PC-3 (cell line): Measurements from ENCODE around the gene KCNQ5. TPM values are rescaled to one million over a fixed set of nuclear protein-coding genes. Genes with fewer than 3 reads are reported as not detected.

ENCODE experiments used
- ATAC-seq: fragments of 200-7000 bp; cut with Tn5 transposase; 2 replicates; pipeline ENCODE4 v1.9.1; 2020; ENCODE audit warnings: mild to moderate bottlenecking, moderate library complexity
- BruUV-seq: library from RNA; stranded (reverse); fragments of 400-500 nt; replicated peaks from 2 replicates; lab custom pipeline; 2021; lab: Mats Ljungman, UMichigan
- CTCF ChIA-PET: fragments of 300-600 bp; sonication (Branson Sonifier 250); formaldehyde crosslinking; loops from one replicate; lab custom pipeline; 2022; ENCODE audit warnings: antibody characterized with exemption; lab: Charles Lee
- POLR2A ChIA-PET: fragments of 300-600 bp; sonication (Branson Sonifier 250); formaldehyde crosslinking; loops from one replicate; lab custom pipeline; 2022; ENCODE audit warnings: antibody characterized with exemption; ENCODE audit not compliant: unreplicated experiment; lab: Charles Lee
- DNase-seq: peaks from one replicate; pipeline ENCODE4 v3.0.0-alpha.2; 2015
- H2AFZ ChIP-seq: fragments of 300-600 bp; sonication (generic); 2 replicates; pipeline ENCODE4 v1.6.0; 2016; ENCODE audit warnings: antibody characterized with exemption, low read length
- H3F3A ChIP-seq: fragments of 300-600 bp; sonication (generic); one replicate; pipeline ENCODE4 v1.6.0; 2017; ENCODE audit warnings: antibody characterized with exemption, low read length, control low read depth, mild to moderate bottlenecking; ENCODE audit not compliant: unreplicated experiment
- H3K27ac ChIP-seq: fragments of 300-600 bp; sonication (generic); 2 replicates; pipeline ENCODE4 v1.5.1; 2016; ENCODE audit warnings: mild to moderate bottlenecking, low read length
- H3K27me3 ChIP-seq: fragments of 300-600 bp; sonication (generic); 2 replicates; pipeline ENCODE4 v1.6.1; 2016; ENCODE audit warnings: low read length, mixed read lengths
- H3K36me3 ChIP-seq: fragments of 300-600 bp; sonication (generic); 2 replicates; pipeline ENCODE4 v1.6.1; 2016; ENCODE audit warnings: low read depth, mixed run types, low read length, mixed read lengths
- H3K4me1 ChIP-seq: fragments of 300-600 bp; sonication (generic); 2 replicates; pipeline ENCODE4 v1.5.1; 2016; ENCODE audit warnings: low read length; ENCODE audit not compliant: insufficient read depth
- H3K4me2 ChIP-seq: fragments of 300-600 bp; sonication (generic); 2 replicates; pipeline ENCODE4 v1.6.0; 2016; ENCODE audit warnings: low read length
- H3K4me3 ChIP-seq: fragments of 300-600 bp; sonication (generic); 2 replicates; pipeline ENCODE4 v1.5.1; 2016; ENCODE audit warnings: mild to moderate bottlenecking, low read length, mixed read lengths
- H3K79me2 ChIP-seq: fragments of 300-600 bp; sonication (generic); 2 replicates; pipeline ENCODE4 v1.6.1; 2017; ENCODE audit warnings: low read length, mixed read lengths
- H3K9ac ChIP-seq: fragments of 300-600 bp; sonication (generic); 2 replicates; pipeline ENCODE4 v1.6.0; 2016; ENCODE audit warnings: mild to moderate bottlenecking, low read length
- H3K9me2 ChIP-seq: fragments of 300-600 bp; sonication (generic); replicated peaks from 2 replicates; pipeline ENCODE4 v1.6.1; 2016; ENCODE audit warnings: mixed run types, low read length, mixed read lengths
- H3K9me3 ChIP-seq: fragments of 300-600 bp; sonication (generic); 2 replicates; pipeline ENCODE4 v1.6.1; 2016; ENCODE audit warnings: low read length, mixed read lengths
- H4K20me1 ChIP-seq: fragments of 300-600 bp; sonication (generic); 2 replicates; pipeline ENCODE4 v1.6.1; 2016; ENCODE audit warnings: low read length, mixed read lengths
- EZH2 ChIP-seq: fragments of 300-600 bp; sonication (generic); IDR thresholded peaks from one replicate; pipeline ENCODE4 v1.6.1; 2017; ENCODE audit warnings: antibody characterized with exemption, mild to moderate bottlenecking, low read length; ENCODE audit not compliant: unreplicated experiment
- EZH2phosphoT487 ChIP-seq: fragments of 300-600 bp; sonication (generic); IDR thresholded peaks from 2 replicates; pipeline ENCODE4 v1.6.1; 2018; ENCODE audit warnings: mild to moderate bottlenecking, antibody characterized with exemption, low read length, borderline replicate concordance
- intact Hi-C: fragments of 100-400 bp; cut with micrococcal nuclease; formaldehyde crosslinking; loops from 2 replicates; pipeline ENCODE4 v1.9.0; 2023
- total RNA-seq: library from RNA; depleted of rRNA; stranded (reverse); fragments of >200 nt; gene quantifications from 2 replicates; pipeline ENCODE4 v1.2.3, GENCODE V29; 2014
- TF ChIP-seq, protein P1 (sequence below): fragments of 300-600 bp; sonication (generic); conservative IDR thresholded peaks from 2 replicates; pipeline ENCODE4 v1.5.1; 2017; ENCODE audit warnings: antibody characterized with exemption, low read depth, mild to moderate bottlenecking, low read length

The KCNQ5 gene
- total RNA-seq, 1 experiment from 2014 or later, result not detected

DNA sequence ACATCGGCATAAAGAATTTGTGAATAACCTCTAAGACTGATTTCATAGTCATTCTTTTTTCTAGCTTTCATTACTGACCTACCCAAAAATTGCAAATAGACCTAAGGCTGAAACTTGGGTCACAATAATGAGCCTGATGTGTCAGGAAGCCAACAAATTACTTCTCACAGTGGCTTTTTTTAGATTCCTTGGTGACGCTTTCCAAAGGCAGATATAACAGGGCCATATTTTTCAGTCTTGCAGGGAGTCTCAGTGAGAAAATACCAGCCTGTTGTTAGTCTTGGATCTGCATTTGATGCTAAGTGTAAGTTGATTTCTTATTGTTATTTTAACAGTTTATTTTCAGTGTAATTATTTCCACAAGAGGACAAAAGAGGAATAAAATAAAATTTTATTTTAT, 423.7 kb downstream of the KCNQ5 start:
- no peak for ATAC-seq
- Histone ChIP-seq H3K4me3 (no peak overlapping the region), H3K36me3 (no peaks in the 10 kb centered on the region), H3K4me2 (no peak overlapping the region), H3K4me1 (no peaks in the 10 kb centered on the region), H3K27me3 (no peaks in the 10 kb centered on the region), H3F3A (no peaks in the 10 kb centered on the region), H3K79me2 (no peaks in the 10 kb centered on the region), H3K9me3 (no peaks in the 10 kb centered on the region), H3K9ac (no peak overlapping the region), H3K9me2 (no peaks in the 10 kb centered on the region), H3K27ac (no peak overlapping the region), H4K20me1 (no peaks in the 10 kb centered on the region), H2AFZ (no peak overlapping the region)
- no peak for DNase-seq
- intact Hi-C loops, result no loop called here
- ChIA-PET POLR2A (no interaction called here), CTCF (no interaction called here)
- no TSS peak for BruUV-seq
- TF ChIP-seq EZH2phosphoT487 (no peak), EZH2 (no peak)

DNA sequence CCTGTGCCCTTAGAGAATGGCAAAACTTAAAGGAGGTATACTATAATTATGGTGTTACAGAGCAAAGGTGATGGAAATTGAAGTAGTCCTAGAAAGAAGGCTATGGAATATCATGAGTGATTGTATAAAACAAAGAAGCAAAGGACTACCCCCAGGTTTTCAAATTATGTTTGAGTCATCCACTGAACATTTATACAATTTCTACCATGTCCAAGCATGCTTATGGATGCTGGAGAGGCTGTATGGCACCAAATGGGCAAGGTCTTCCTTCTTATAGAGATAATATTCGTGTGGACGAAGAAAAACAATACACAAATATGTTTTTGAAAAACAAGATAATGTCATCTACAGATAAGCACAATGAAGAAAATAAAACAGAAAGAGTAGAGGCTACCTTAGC, 425.9 kb downstream of the KCNQ5 start:
- no peak overlapping the region for H3K9ac ChIP-seq
- no peak overlapping the region for H3K4me3 ChIP-seq
- H2AFZ ChIP-seq, result no peak overlapping the region
- CTCF ChIA-PET, result no interaction called here
- ATAC-seq (no peak), DNase-seq (no peak)
- no peaks in the 10 kb centered on the region for H3F3A ChIP-seq
- no peaks in the 10 kb centered on the region for H4K20me1 ChIP-seq
- no peaks in the 10 kb centered on the region for H3K9me2 ChIP-seq
- H3K4me1 ChIP-seq, result no peaks in the 10 kb centered on the region
- POLR2A ChIA-PET, result no interaction called here
- H3K27me3 ChIP-seq, result no peaks in the 10 kb centered on the region
- H3K9me3 ChIP-seq, result no peaks in the 10 kb centered on the region
- no peak overlapping the region for H3K27ac ChIP-seq
- H3K36me3 ChIP-seq, result no peaks in the 10 kb centered on the region
- BruUV-seq, result no TSS peak
- H3K4me2 ChIP-seq, result no peak overlapping the region
- TF ChIP-seq EZH2phosphoT487 (no peak), EZH2 (no peak)
- TF ChIP-seq, protein P1, sequence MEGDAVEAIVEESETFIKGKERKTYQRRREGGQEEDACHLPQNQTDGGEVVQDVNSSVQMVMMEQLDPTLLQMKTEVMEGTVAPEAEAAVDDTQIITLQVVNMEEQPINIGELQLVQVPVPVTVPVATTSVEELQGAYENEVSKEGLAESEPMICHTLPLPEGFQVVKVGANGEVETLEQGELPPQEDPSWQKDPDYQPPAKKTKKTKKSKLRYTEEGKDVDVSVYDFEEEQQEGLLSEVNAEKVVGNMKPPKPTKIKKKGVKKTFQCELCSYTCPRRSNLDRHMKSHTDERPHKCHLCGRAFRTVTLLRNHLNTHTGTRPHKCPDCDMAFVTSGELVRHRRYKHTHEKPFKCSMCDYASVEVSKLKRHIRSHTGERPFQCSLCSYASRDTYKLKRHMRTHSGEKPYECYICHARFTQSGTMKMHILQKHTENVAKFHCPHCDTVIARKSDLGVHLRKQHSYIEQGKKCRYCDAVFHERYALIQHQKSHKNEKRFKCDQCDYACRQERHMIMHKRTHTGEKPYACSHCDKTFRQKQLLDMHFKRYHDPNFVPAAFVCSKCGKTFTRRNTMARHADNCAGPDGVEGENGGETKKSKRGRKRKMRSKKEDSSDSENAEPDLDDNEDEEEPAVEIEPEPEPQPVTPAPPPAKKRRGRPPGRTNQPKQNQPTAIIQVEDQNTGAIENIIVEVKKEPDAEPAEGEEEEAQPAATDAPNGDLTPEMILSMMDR, result no peak
- H3K79me2 ChIP-seq, result no peaks in the 10 kb centered on the region
- intact Hi-C loops, result no loop called here

DNA sequence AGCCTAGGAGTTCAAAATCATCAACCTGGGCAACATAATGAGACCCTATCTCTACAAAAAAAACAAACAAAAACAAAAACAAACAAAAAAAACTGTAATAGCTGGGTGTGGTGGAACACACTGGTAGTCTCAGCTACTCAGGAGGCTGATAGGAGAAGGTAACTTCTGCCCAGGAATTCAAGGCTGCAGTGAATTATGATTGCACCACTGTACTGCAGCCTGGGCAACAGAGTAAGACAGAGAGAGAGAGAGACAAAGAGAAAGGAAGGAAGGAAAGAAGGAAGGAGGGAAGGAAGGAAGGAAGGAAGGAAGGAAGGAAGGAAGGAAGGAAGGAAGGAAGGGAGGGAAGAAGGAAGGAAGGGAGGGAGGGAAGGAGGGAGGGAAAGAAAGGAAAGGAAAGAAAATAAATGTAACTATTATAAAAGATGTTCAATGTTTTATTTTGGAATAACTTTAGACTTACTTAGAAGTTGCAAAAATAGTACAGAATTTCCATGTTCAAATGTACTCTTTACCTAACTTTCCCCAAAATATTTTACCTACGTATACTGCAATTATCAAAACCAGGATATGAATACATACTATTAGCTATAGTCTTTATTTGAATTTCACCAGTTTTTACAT, 428.2 kb downstream of the KCNQ5 start:
- Histone ChIP-seq H3K9me2 (no peaks in the 10 kb centered on the region), H3K27me3 (no peaks in the 10 kb centered on the region), H3F3A (no peaks in the 10 kb centered on the region), H3K9me3 (no peaks in the 10 kb centered on the region), H3K36me3 (no peaks in the 10 kb centered on the region), H3K4me3 (no peak overlapping the region), H3K9ac (no peak overlapping the region), H3K27ac (no peak overlapping the region), H3K4me2 (no peak overlapping the region), H3K79me2 (no peaks in the 10 kb centered on the region), H3K4me1 (no peaks in the 10 kb centered on the region), H2AFZ (no peak overlapping the region), H4K20me1 (no peaks in the 10 kb centered on the region)
- no TSS peak for BruUV-seq
- POLR2A ChIA-PET, result no interaction called here
- CTCF ChIA-PET, result no interaction called here
- TF ChIP-seq EZH2, result no peak
- no peak for TF ChIP-seq EZH2phosphoT487
- TF ChIP-seq, protein P1, result no peak
- intact Hi-C loops, result no loop called here
- DNase-seq, result no peak
- ATAC-seq, result no peak
